Naive B cell (primary cell): ENCODE data around the gene SMPD1. TPM values are rescaled to one million over a fixed set of nuclear protein-coding genes. Genes with fewer than 3 reads are reported as not detected.
A peak's percentile ranks its signal among the peaks of the same experiment; 100 is the strongest.

ENCODE experiments used
- ATAC-seq, 2 donors: fragments of 150-1000 bp; cut with Tn5 transposase; 2 replicates each; pipeline ENCODE4 v1.10.0; 2021; ENCODE audit warnings: low read depth in 2 of 2, mild to moderate bottlenecking in 2 of 2, moderate library complexity in 2 of 2
- DNase-seq: peaks from one replicate; pipeline ENCODE4 v3.0.0; 2022
- H3K27ac Mint-ChIP-seq, 6 donors: one replicate each; pipeline ENCODE4 v1.8.0; 2020 to 2022; ENCODE audit warnings: mild to moderate bottlenecking in 6 of 6, mixed read lengths in 6 of 6, moderate library complexity in 5 of 6, inconsistent platforms in 2 of 6
- H3K27me3 Mint-ChIP-seq, 3 donors: one replicate each; pipeline ENCODE4 v1.8.0; 2021 to 2022; ENCODE audit warnings: mixed read lengths in 3 of 3, mild to moderate bottlenecking in 1 of 3
- H3K36me3 Mint-ChIP-seq, 2 donors: one replicate each; pipeline ENCODE4 v1.8.0; 2020 to 2022; ENCODE audit warnings: mixed read lengths in 2 of 2, inconsistent platforms in 1 of 2, mild to moderate bottlenecking in 1 of 2
- H3K4me1 Mint-ChIP-seq, 3 donors: one replicate each; pipeline ENCODE4 v1.8.0; 2020 to 2022; ENCODE audit warnings: mixed read lengths in 3 of 3, inconsistent platforms in 1 of 3, mild to moderate bottlenecking in 1 of 3, moderate library complexity in 1 of 3
- H3K4me3 Mint-ChIP-seq, 8 donors: one replicate each; pipeline ENCODE4 v1.8.0; 2020 to 2022; ENCODE audit warnings: mild to moderate bottlenecking in 8 of 8, mixed read lengths in 8 of 8, moderate library complexity in 8 of 8, inconsistent platforms in 2 of 8
- H3K9me3 Mint-ChIP-seq, 7 donors: one replicate each; pipeline ENCODE4 v1.8.0; 2020 to 2022; ENCODE audit warnings: mixed read lengths in 7 of 7, mild to moderate bottlenecking in 5 of 7, inconsistent platforms in 2 of 7, moderate library complexity in 1 of 7
- polyA plus RNA-seq, 6 donors: library from polyadenylated mRNA; unstranded; fragments of 300-500 nt; fragmentation: Illumina TruSeq; gene quantifications; one replicate each; pipeline ENCODE4 v1.2.3, GENCODE V29; 2021; ENCODE audit warnings: low read depth in 6 of 6

The SMPD1 gene
- polyA plus RNA-seq: 10 to 100 TPM in 3 of 6 donors, 1 to 10 TPM in 3; 6.9 to 14.2 (median 9.9) TPM

GRCh38 chr11:6389905-6390717 is at the start of gene SMPD1:
Gene SMPD1, plus strand, starts transcription at chr11:6390474. Its CDS starts 125 bp downstream, at chr11:6390599.
- peak within 1 kb of the TSS; percentile 99 to 100 (median 100) for H3K27ac Mint-ChIP-seq
- H3K4me3 Mint-ChIP-seq: peak within 1 kb of the TSS; percentile 89 to 97 (median 94)
- DNase-seq (peak; percentile 88), ATAC-seq (peak; percentile 88 to 92)
- H3K27me3 Mint-ChIP-seq: no peaks in the 10 kb centered on the region
- H3K4me1 Mint-ChIP-seq: peaks cover 34 to 49% (median 46%) of the 10 kb centered on the region in 3 donors
- H3K36me3 Mint-ChIP-seq: peaks cover 0 to 10% of the 10 kb centered on the region in 2 donors
- no peaks in the 10 kb centered on the region for H3K9me3 Mint-ChIP-seq

GRCh38 chr11:6345366-6345765 is 44.9 kb upstream of the SMPD1 start:
- Mint-ChIP-seq H3K4me1 (no peaks in the 10 kb centered on the region), H3K36me3 (no peaks in the 10 kb centered on the region), H3K4me3 (no peak overlapping the region), H3K9me3 (no peaks in the 10 kb centered on the region), H3K27me3 (peaks cover 18 to 32% (median 20%) of the 10 kb centered on the region in 3 donors), H3K27ac (no peak overlapping the region)
- no peak for DNase-seq
- no peak for ATAC-seq

GRCh38 chr11:6350043-6350442 is 40.2 kb upstream of the SMPD1 start:
- Mint-ChIP-seq H3K4me3 (no peak overlapping the region), H3K9me3 (no peaks in the 10 kb centered on the region), H3K36me3 (no peaks in the 10 kb centered on the region), H3K27ac (peak overlapping the region in 1 of 6 donors; percentile 12), H3K4me1 (peaks cover 2 to 7% (median 4%) of the 10 kb centered on the region in 3 donors), H3K27me3 (peaks cover 7 to 27% (median 24%) of the 10 kb centered on the region in 3 donors)
- ATAC-seq (no peak), DNase-seq (no peak)

- no peak for ATAC-seq
- no peak for DNase-seq
- H3K4me1 Mint-ChIP-seq: peaks cover 2 to 7% (median 4%) of the 10 kb centered on the region in 3 donors
- no peaks in the 10 kb centered on the region for H3K36me3 Mint-ChIP-seq
- no peak overlapping the region for H3K27ac Mint-ChIP-seq
- peaks cover 4 to 23% (median 21%) of the 10 kb centered on the region in 3 donors for H3K27me3 Mint-ChIP-seq
- no peak overlapping the region for H3K4me3 Mint-ChIP-seq
- no peaks in the 10 kb centered on the region for H3K9me3 Mint-ChIP-seq
Measured at GRCh38 chr11:6350486-6350885, 39.8 kb upstream of the SMPD1 start.

- DNase-seq: no peak
Measured at GRCh38 chr11:6351782-6352382, 38.4 kb upstream of the SMPD1 start.

GRCh38 chr11:6353367-6353987 is 36.8 kb upstream of the SMPD1 start:
- Mint-ChIP-seq H3K27ac (peak overlapping the region in 2 of 6 donors; percentile 69 to 74), H3K27me3 (peaks cover 0 to 12% (median 9%) of the 10 kb centered on the region in 3 donors), H3K4me1 (peaks cover 2 to 7% (median 4%) of the 10 kb centered on the region in 3 donors), H3K36me3 (no peaks in the 10 kb centered on the region), H3K9me3 (no peaks in the 10 kb centered on the region), H3K4me3 (peak overlapping the region in 1 of 8 donors; percentile 7)
- peak; percentile 37 for DNase-seq
- ATAC-seq: peak; percentile 58 to 71

More at GRCh38 chr11:6351782-6352382, 38.4 kb upstream of the SMPD1 start:
- Mint-ChIP-seq H3K9me3 (no peaks in the 10 kb centered on the region), H3K27ac (no peak overlapping the region), H3K36me3 (no peaks in the 10 kb centered on the region), H3K27me3 (peaks cover 0 to 20% (median 15%) of the 10 kb centered on the region in 3 donors), H3K4me3 (no peak overlapping the region), H3K4me1 (peaks cover 2 to 7% (median 4%) of the 10 kb centered on the region in 3 donors)
- no peak for ATAC-seq

- peaks cover 0 to 12% (median 9%) of the 10 kb centered on the region in 3 donors for H3K27me3 Mint-ChIP-seq
- ATAC-seq: no peak
- DNase-seq: no peak
Measured at GRCh38 chr11:6354651-6355485, 35.4 kb upstream of the SMPD1 start.

GRCh38 chr11:6356503-6357055 is 33.7 kb upstream of the SMPD1 start:
- H3K36me3 Mint-ChIP-seq: no peaks in the 10 kb centered on the region
- peaks cover 0 to 11% (median 9%) of the 10 kb centered on the region in 3 donors for H3K27me3 Mint-ChIP-seq
- H3K27ac Mint-ChIP-seq: peak overlapping the region in 1 of 6 donors; percentile 43
- H3K4me1 Mint-ChIP-seq: peaks cover 2 to 7% (median 4%) of the 10 kb centered on the region in 3 donors
- no peaks in the 10 kb centered on the region for H3K9me3 Mint-ChIP-seq
- no peak overlapping the region for H3K4me3 Mint-ChIP-seq
- no peak for DNase-seq
- no peak for ATAC-seq

More at GRCh38 chr11:6354651-6355485, 35.4 kb upstream of the SMPD1 start:
- H3K36me3 Mint-ChIP-seq: no peaks in the 10 kb centered on the region
- H3K27ac Mint-ChIP-seq: peak overlapping the region in 1 of 6 donors; percentile 12
- no peaks in the 10 kb centered on the region for H3K9me3 Mint-ChIP-seq
- H3K4me1 Mint-ChIP-seq: peaks cover 2 to 7% (median 4%) of the 10 kb centered on the region in 3 donors
- no peak overlapping the region for H3K4me3 Mint-ChIP-seq

- DNase-seq: no peak
- no peaks in the 10 kb centered on the region for H3K36me3 Mint-ChIP-seq
- no peak overlapping the region for H3K4me3 Mint-ChIP-seq
- no peak for ATAC-seq
- H3K9me3 Mint-ChIP-seq: no peaks in the 10 kb centered on the region
- H3K4me1 Mint-ChIP-seq: peaks cover 2 to 7% (median 4%) of the 10 kb centered on the region in 3 donors
- peaks cover 0 to 9% (median 5%) of the 10 kb centered on the region in 3 donors for H3K27me3 Mint-ChIP-seq
- H3K27ac Mint-ChIP-seq: no peak overlapping the region
Measured at GRCh38 chr11:6357222-6357621, 33.1 kb upstream of the SMPD1 start.

GRCh38 chr11:6360183-6360582 is 30.1 kb upstream of the SMPD1 start:
- no peaks in the 10 kb centered on the region for H3K4me1 Mint-ChIP-seq
- no peak overlapping the region for H3K4me3 Mint-ChIP-seq
- DNase-seq (no peak), ATAC-seq (no peak)
- H3K9me3 Mint-ChIP-seq: no peaks in the 10 kb centered on the region
- no peaks in the 10 kb centered on the region for H3K27me3 Mint-ChIP-seq
- H3K36me3 Mint-ChIP-seq: no peaks in the 10 kb centered on the region
- no peak overlapping the region for H3K27ac Mint-ChIP-seq

- Mint-ChIP-seq H3K27me3 (no peaks in the 10 kb centered on the region), H3K4me3 (no peak overlapping the region)
- ATAC-seq: no peak
Measured at GRCh38 chr11:6362185-6362872, 27.9 kb upstream of the SMPD1 start.

More at GRCh38 chr11:6362185-6362872, 27.9 kb upstream of the SMPD1 start:
- no peak for DNase-seq
- H3K36me3 Mint-ChIP-seq: no peaks in the 10 kb centered on the region
- H3K4me1 Mint-ChIP-seq: no peaks in the 10 kb centered on the region
- H3K9me3 Mint-ChIP-seq: no peaks in the 10 kb centered on the region
- H3K27ac Mint-ChIP-seq: no peak overlapping the region
